HepG2 (cell line): ENCODE measurements around the gene INO80. TPM values are rescaled to one million over a fixed set of nuclear protein-coding genes. Genes with fewer than 3 reads are reported as not detected.

Source experiments
- CENPBD1 ChIP-seq: sonication (generic); formaldehyde crosslinking; IDR thresholded peaks from 2 replicates; pipeline ENCODE4 v1.8.0; 2022; ENCODE audit warnings: missing genetic modification reagents, low read depth, mild to moderate bottlenecking, borderline replicate concordance
- CENPT ChIP-seq: sonication (generic); formaldehyde crosslinking; IDR thresholded peaks from 2 replicates; pipeline ENCODE4 v1.8.0; 2022; ENCODE audit warnings: low read depth, mild to moderate bottlenecking, moderate library complexity, missing genetic modification reagents
- FOXA3 ChIP-seq: IDR thresholded peaks from 2 replicates; pipeline ENCODE4 v1.6.1; 2016; ENCODE audit warnings: missing genetic modification reagents, missing compliant biosample characterization
- HOXA3 ChIP-seq: sonication (generic); formaldehyde crosslinking; IDR thresholded peaks from 2 replicates; pipeline ENCODE4 v1.5.0; 2020; ENCODE audit warnings: missing genetic modification reagents
- IRF1 ChIP-seq: sonication (generic); formaldehyde crosslinking; IDR thresholded peaks from 2 replicates; pipeline ENCODE4 v1.4.0; 2020; ENCODE audit warnings: low read depth, mild to moderate bottlenecking, missing genetic modification reagents
- RERE ChIP-seq: IDR thresholded peaks from 2 replicates; pipeline ENCODE4 v1.6.1; 2016; ENCODE audit warnings: low read depth, missing genetic modification reagents, missing compliant biosample characterization
- SALL2 ChIP-seq: sonication (generic); formaldehyde crosslinking; IDR thresholded peaks from 2 replicates; pipeline ENCODE4 v1.8.1; 2023; ENCODE audit warnings: mild to moderate bottlenecking, missing genetic modification reagents, inconsistent platforms
- SMAD9 ChIP-seq: sonication (generic); formaldehyde crosslinking; IDR thresholded peaks from 2 replicates; pipeline ENCODE4 v1.5.1; 2020; ENCODE audit warnings: mild to moderate bottlenecking, missing genetic modification reagents
- SMYD3 ChIP-seq: sonication (generic); formaldehyde crosslinking; IDR thresholded peaks from 2 replicates; pipeline ENCODE4 v1.8.1; 2023; ENCODE audit warnings: mild to moderate bottlenecking, missing genetic modification reagents
- SPEN ChIP-seq: sonication (generic); formaldehyde crosslinking; IDR thresholded peaks from 2 replicates; pipeline ENCODE4 v1.5.1; 2020; ENCODE audit warnings: low read depth, mild to moderate bottlenecking, missing genetic modification reagents
- ZBTB21 ChIP-seq: sonication (generic); formaldehyde crosslinking; IDR thresholded peaks from 2 replicates; pipeline ENCODE4 v1.4.0; 2020; ENCODE audit warnings: missing genetic modification reagents
- ZNF263 ChIP-seq: sonication (generic); formaldehyde crosslinking; IDR thresholded peaks from 2 replicates; pipeline ENCODE4 v1.4.0; 2020; ENCODE audit warnings: missing genetic modification reagents
- ZNF503 ChIP-seq: sonication (generic); formaldehyde crosslinking; IDR thresholded peaks from 2 replicates; pipeline ENCODE4 v1.4.0; 2020; ENCODE audit warnings: missing genetic modification reagents
- ZNF672 ChIP-seq: sonication (generic); formaldehyde crosslinking; IDR thresholded peaks from 2 replicates; pipeline ENCODE4 v1.8.1; 2022; ENCODE audit warnings: missing genetic modification reagents
- polyA plus RNA-seq, 8 experiments: library from polyadenylated mRNA; depleted of rRNA in 3 of 8; stranded (reverse) in 7 of 8; unstranded in 1 of 8; fragments of >200 nt; fragmentation: Illumina TruSeq in 4 of 8; extraction: Trizol in 4 of 8; gene quantifications; 2 replicates each; pipeline versions ENCODE4 v1.2.1 to v1.2.3, GENCODE V29; 2011 to 2016; ENCODE audit warnings: low read depth in 4 of 8, missing spikeins in 1 of 8, mixed read lengths in 1 of 8; ENCODE audit not compliant: insufficient read depth in 1 of 8
- total RNA-seq, 5 experiments: library from RNA; depleted of rRNA; stranded (reverse); fragments of >200 nt; fragmentation: Illumina TruSeq; extraction: Trizol; gene quantifications; 2 replicates each; pipeline ENCODE4 v1.2.3, GENCODE V29; 2016; ENCODE audit warnings: low read depth in 1 of 5
- TF ChIP-seq, protein P1 (sequence below): sonication (generic); formaldehyde crosslinking; IDR thresholded peaks from 2 replicates; pipeline ENCODE4 v1.4.0; 2020; ENCODE audit warnings: mild to moderate bottlenecking, missing genetic modification reagents
- TF ChIP-seq, protein P2 (sequence below): conservative IDR thresholded peaks from 2 replicates; pipeline ENCODE4 v1.6.1; 2018; ENCODE audit warnings: missing genetic modification reagents

INO80 gene
- total and polyA plus RNA-seq, 2 of the 13 experiments (the other 11 are each of a cell fraction or from before 2014, with no cell fraction given) = 3.6 to 14.8 TPM

- no peak for TF ChIP-seq RERE (CRISPR knock-in tag)
- TF ChIP-seq, protein P1, sequence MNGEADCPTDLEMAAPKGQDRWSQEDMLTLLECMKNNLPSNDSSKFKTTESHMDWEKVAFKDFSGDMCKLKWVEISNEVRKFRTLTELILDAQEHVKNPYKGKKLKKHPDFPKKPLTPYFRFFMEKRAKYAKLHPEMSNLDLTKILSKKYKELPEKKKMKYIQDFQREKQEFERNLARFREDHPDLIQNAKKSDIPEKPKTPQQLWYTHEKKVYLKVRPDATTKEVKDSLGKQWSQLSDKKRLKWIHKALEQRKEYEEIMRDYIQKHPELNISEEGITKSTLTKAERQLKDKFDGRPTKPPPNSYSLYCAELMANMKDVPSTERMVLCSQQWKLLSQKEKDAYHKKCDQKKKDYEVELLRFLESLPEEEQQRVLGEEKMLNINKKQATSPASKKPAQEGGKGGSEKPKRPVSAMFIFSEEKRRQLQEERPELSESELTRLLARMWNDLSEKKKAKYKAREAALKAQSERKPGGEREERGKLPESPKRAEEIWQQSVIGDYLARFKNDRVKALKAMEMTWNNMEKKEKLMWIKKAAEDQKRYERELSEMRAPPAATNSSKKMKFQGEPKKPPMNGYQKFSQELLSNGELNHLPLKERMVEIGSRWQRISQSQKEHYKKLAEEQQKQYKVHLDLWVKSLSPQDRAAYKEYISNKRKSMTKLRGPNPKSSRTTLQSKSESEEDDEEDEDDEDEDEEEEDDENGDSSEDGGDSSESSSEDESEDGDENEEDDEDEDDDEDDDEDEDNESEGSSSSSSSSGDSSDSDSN (CRISPR knock-in tag) = peak; percentile 62
- no peak for TF ChIP-seq CENPT
- peak; percentile 79; the same call in 1 of the 2 replicates for TF ChIP-seq SALL2 (CRISPR knock-in tag)
- no peak for TF ChIP-seq ZNF672 (CRISPR knock-in tag)
- TF ChIP-seq IRF1 (CRISPR knock-in tag) = no peak
- TF ChIP-seq HOXA3 (CRISPR knock-in tag) = peak; percentile 74
- peak; percentile 55; the same call in 1 of the 2 replicates for TF ChIP-seq ZNF263 (CRISPR knock-in tag)
- no peak for TF ChIP-seq ZNF503
- TF ChIP-seq SPEN = peak; percentile 78
- TF ChIP-seq ZBTB21 (CRISPR knock-in tag) = no peak; the same call in 1 of the 2 replicates
- no peak for TF ChIP-seq SMAD9 (CRISPR knock-in tag)
- TF ChIP-seq, protein P2, sequence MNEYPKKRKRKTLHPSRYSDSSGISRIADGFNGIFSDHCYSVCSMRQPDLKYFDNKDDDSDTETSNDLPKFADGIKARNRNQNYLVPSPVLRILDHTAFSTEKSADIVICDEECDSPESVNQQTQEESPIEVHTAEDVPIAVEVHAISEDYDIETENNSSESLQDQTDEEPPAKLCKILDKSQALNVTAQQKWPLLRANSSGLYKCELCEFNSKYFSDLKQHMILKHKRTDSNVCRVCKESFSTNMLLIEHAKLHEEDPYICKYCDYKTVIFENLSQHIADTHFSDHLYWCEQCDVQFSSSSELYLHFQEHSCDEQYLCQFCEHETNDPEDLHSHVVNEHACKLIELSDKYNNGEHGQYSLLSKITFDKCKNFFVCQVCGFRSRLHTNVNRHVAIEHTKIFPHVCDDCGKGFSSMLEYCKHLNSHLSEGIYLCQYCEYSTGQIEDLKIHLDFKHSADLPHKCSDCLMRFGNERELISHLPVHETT (CRISPR knock-in tag) = peak; percentile 75
- TF ChIP-seq FOXA3 = peak; percentile 27; the same call in 1 of the 2 replicates
- peak; percentile 70; the same call in 1 of the 2 replicates for TF ChIP-seq SMYD3
- TF ChIP-seq CENPBD1 (CRISPR knock-in tag) = no peak
Observed at GRCh38 chr15:41116116-41116961, at the start of gene INO80 (continued).
